GM12801 (cell line): Measurements from ENCODE around the gene IL19.

Experiments used
- CTCF ChIP-seq: IDR thresholded peaks from one replicate; pipeline ENCODE4 v1.5.1; 2011; ENCODE audit warnings: control low read depth; ENCODE audit not compliant: insufficient read length; ENCODE audit errors: extremely low read depth

IL19 gene

DNA sequence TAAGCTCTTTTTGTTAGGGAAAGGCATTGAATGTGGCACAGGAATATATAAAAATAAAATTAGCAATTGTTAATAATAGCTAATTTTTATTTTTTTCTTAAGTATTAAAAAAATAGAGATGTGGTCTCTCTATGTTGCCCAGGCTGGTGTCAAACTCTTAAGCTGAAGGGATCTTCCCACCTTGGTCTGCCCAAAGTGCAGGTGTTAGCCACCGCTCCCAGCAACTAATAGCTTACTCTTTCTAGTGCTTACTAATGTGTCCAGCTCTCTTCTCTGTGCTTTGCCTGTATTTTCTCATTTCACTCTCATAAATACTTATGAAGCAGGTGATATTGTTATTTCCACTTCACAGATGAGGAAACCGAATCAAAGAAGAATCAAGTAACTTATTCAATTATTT, 113.3 kb downstream of the IL19 start:
- no peak for TF ChIP-seq CTCF

GRCh38 chr1:206885341-206886060, 114.9 kb downstream of the IL19 start:
- no peak for TF ChIP-seq CTCF

DNA sequence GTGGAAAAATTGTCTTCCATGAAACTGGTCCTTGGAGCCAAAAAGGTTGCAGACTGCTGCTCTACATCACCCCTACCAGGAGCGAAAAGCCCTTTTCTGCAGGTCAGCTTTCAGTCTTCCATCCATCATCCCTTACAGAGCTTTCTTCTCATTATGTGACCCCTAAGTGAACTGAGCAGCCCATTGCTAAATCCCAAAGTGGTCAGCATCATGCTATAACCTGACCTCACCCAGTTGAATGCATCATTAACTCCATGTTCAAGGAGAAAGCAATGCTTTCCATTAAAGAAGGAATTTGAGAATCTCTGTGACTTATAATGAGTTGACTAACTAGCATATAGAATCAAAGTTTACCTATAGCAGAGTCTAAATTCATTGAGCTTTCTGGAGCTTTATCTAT, 116.3 kb downstream of the IL19 start:
- no peak for TF ChIP-seq CTCF

DNA sequence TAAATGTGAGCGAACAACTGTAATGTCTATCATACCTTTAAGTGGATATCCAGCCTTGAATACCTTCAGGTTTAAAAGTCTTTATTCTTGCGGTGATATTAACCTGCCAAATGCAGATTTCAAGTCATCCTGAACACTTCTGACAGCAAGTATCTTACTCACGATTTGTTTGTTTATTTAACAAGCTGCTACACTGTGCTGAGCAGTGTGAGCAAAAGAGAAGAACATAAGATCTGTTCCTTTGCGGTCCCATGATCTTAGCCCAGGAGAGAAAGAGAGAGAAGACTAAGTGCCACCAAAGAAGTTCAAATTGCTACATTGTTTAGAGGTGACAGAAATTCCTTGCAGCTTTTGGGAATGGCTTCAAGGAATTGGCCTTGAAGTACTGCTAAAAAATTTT, 117.1 kb downstream of the IL19 start:
- no peak for TF ChIP-seq CTCF

GRCh38 chr1:206890125-206891060, 119.8 kb downstream of the IL19 start:
- no peak for TF ChIP-seq CTCF

DNA sequence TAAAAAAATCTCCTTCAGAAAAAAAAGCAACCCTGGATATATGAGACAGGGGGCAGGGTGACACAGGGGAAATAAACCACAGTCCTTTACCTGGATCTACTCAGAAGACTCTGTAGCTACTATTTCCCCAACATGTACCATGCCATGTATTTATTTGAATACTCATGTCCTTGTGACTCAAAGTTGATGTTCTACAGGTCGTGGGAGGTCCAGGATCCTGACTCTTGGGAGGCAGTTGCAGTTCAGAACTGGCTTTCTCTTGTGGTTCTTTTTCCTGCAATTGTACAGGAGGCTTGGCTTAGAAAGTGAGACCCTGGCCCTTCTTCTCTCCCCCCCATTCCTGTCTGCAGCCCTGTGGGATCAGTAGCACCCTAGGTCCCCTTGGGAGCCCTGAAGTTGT, 120.8 kb downstream of the IL19 start:
- no peak for TF ChIP-seq CTCF
